ENCODE results near the gene PER1. TPM values are rescaled to one million over a fixed set of nuclear protein-coding genes. Genes with fewer than 3 reads are reported as not detected.

The PER1 gene
- total and polyA plus RNA-seq, 10 of the 15 experiments (the other 5 are each of a cell fraction or from before 2014, with no cell fraction given) = 0.02 to 25.1 (median 5.4) TPM

DNA sequence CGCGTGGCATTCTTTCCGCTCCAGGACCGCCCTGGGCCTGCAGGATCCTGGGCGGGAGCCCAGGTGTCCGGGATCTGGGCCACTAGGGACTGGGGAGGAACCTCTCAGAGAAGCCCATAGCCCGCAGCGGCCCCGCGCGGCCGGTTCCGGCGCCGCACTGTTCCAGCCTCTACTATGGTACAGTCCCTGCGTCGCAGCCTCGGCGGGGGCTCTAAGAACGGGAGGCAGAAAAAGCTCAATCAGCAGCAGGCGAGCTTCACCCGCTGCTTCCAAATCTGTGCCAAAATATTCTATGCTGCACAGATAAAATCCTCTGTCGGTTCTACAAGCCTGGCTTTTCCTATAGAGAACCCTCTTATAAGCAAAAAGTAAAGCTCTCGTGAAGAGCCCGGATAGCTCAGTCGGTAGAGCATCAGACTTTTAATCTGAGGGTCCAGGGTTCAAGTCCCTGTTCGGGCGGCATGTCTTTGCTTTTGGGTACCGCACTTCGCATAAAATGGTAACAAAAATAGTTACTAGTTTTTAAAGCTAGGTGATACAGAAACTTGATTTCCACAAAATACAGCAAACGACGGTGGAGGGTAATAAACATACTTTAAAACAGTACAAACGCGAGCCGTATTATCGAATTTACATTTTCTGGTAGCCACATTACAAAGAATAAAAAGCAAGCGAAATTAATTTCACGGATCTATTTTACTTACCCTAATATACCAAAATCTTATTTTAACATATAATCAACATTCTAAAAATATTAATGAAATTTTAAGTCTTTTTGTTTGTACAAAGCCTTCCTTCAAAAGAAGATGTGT is 33.2 kb downstream of the PER1 start (continued):
- TF ChIP-seq, protein P1, sequence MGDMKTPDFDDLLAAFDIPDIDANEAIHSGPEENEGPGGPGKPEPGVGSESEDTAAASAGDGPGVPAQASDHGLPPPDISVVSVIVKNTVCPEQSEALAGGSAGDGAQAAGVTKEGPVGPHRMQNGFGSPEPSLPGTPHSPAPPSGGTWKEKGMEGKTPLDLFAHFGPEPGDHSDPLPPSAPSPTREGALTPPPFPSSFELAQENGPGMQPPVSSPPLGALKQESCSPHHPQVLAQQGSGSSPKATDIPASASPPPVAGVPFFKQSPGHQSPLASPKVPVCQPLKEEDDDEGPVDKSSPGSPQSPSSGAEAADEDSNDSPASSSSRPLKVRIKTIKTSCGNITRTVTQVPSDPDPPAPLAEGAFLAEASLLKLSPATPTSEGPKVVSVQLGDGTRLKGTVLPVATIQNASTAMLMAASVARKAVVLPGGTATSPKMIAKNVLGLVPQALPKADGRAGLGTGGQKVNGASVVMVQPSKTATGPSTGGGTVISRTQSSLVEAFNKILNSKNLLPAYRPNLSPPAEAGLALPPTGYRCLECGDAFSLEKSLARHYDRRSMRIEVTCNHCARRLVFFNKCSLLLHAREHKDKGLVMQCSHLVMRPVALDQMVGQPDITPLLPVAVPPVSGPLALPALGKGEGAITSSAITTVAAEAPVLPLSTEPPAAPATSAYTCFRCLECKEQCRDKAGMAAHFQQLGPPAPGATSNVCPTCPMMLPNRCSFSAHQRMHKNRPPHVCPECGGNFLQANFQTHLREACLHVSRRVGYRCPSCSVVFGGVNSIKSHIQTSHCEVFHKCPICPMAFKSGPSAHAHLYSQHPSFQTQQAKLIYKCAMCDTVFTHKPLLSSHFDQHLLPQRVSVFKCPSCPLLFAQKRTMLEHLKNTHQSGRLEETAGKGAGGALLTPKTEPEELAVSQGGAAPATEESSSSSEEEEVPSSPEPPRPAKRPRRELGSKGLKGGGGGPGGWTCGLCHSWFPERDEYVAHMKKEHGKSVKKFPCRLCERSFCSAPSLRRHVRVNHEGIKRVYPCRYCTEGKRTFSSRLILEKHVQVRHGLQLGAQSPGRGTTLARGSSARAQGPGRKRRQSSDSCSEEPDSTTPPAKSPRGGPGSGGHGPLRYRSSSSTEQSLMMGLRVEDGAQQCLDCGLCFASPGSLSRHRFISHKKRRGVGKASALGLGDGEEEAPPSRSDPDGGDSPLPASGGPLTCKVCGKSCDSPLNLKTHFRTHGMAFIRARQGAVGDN (IDR thresholded peaks at IDR 0.05) = no peak
- TF ChIP-seq HCFC1 (IDR thresholded peaks at IDR 0.05; ENCODE audit: low read length) (peak; percentile 28; the same call in 1 of the 2 replicates), RAD51 (IDR thresholded peaks at IDR 0.05) (peak; percentile 42), DPF2 (IDR thresholded peaks at IDR 0.05) (no peak; the same call in 1 of the 2 replicates), RCOR1 (conservative IDR thresholded peaks at IDR 0.05; ENCODE audit: low read depth, low read length) (no peak)
